Measurements from ENCODE around the gene ATG4C.

GRCh38 chr1:62800825-62801306, 16.9 kb downstream of the ATG4C start:
- TF ChIP-seq SP1 (IDR thresholded peaks at IDR 0.05) (no peak), LEF1 (IDR thresholded peaks at IDR 0.05; ENCODE audit: borderline replicate concordance) (no peak), TARDBP (IDR thresholded peaks at IDR 0.05) (no peak), ZNF384 (IDR thresholded peaks at IDR 0.05) (no peak)
